NCI-H460 (cell line): ENCODE data around the gene CPB2. TPM values are rescaled to one million over a fixed set of nuclear protein-coding genes. Genes with fewer than 3 reads are reported as not detected.
A peak's percentile ranks its signal among the peaks of the same experiment; 100 is the strongest.

Experiments used
- DNase-seq: peaks from one replicate; pipeline ENCODE4 v3.0.0-alpha.2; 2016; ENCODE audit warnings: low read depth; ENCODE audit errors: extremely low read depth
- total RNA-seq: library from RNA; depleted of rRNA; stranded (reverse); fragments of >200 nt; shearing (Covaris generic); gene quantifications from 2 replicates; pipeline ENCODE4 v1.2.3, GENCODE V29; 2014

The CPB2 gene
- total RNA-seq, 1 experiment from 2014 or later, result not detected

DNA sequence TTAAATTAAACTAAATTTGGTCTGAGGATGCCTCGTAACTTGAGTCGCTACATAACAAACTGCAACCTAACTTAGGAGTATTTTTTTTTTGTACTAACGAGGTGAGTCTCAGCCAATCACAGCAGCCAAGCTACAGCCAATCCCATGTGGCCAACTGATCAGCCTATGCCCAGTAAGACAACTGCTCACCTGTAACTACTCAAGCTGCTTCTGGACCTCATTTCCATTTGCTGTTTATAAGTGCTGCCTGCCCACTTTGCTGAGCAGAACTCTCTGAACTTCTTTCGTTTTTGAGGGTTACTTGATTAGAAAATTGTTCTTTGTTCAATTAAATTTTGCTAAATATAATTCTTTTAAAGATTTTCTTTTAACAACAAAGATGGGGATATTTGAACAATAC lies 3.8 kb downstream of the CPB2 start:
- DNase-seq, result no peak

DNA sequence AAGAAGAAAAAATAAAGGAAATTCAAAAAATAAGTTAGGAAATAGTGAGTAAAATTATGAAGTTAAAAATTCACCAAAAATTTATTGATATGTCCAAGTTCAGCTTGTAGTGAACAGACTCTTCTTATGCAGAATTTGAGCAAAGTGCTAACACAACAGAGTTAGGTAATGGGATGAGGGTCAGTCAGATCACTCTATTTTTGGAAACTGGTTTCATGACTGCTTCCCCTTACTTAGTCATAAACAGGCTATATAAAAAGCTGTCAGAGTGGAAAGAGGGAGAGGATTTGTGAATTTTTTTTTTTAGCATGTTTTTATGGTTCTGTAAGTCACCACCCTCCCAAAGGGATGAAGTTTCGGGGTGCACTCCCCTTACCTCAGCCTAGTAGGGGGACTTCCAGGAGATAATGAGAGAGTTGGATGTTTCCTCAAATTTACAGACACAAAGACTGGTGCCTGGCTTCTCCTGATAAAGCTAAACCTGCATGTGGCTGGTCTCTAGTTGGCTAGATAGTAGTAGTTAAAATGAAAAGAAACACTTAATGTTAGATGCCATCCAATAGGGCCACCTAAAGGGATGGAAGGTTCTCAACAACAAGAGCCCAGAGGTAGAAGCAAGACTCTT lies 4.5 kb downstream of the CPB2 start:
- DNase-seq, result no peak

- no peak for DNase-seq
Observed at GRCh38 chr13:46097663-46098062, 7.2 kb downstream of the CPB2 start.

DNA sequence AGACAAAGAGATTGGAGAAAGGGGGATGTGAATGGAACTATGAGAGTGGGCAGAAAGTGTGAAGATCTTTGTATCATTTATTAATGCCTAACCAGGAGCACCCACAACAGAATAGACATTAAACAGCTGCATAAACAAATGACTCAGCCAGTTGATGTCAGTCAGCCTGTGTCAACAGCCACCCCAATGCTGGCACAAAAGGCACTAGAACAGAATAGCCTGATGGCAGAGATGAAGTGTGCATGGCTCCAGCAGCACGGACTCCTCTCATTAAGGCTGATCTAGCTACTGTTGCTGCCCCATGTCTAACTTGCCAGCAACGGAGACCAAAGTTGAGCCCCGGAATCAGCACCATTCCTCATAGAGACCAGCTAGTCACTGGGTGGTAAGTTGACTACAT lies 7.8 kb downstream of the CPB2 start:
- no peak for DNase-seq

- DNase-seq, result no peak
Observed at GRCh38 chr13:46094478-46094877, 10.4 kb downstream of the CPB2 start.

GRCh38 chr13:46088821-46089562 lies 15.8 kb downstream of the CPB2 start:
- DNase-seq, result no peak

DNA sequence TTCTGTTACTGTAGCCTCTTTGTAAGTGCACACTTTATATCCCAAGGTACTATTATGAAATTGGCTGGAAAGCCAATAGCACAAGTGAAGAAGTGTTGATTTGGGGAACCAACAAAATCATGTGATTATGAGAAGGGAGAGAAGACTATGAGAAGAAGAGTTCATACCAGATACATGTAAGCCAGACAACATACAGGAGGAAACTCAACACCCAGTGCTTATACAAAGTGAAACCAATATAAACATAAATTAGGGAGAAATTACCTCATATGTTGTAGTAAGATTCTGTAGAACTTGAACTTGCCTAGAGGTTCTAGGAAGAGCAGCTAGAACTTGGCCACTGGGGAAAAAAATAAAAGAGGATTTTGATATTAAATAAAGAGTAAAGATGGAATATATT lies 17.4 kb downstream of the CPB2 start:
- DNase-seq, result no peak

- DNase-seq, result no peak
Observed at GRCh38 chr13:46086985-46087384, 17.8 kb downstream of the CPB2 start.

GRCh38 chr13:46086421-46086922 lies 18.4 kb downstream of the CPB2 start:
- no peak for DNase-seq

- no peak for DNase-seq
Observed at GRCh38 chr13:46085737-46086136, 19.1 kb downstream of the CPB2 start.

- no peak for DNase-seq
Observed at GRCh38 chr13:46082324-46082723, 22.5 kb downstream of the CPB2 start.

GRCh38 chr13:46079770-46080169 lies 25.1 kb downstream of the CPB2 start:
- DNase-seq, result no peak

DNA sequence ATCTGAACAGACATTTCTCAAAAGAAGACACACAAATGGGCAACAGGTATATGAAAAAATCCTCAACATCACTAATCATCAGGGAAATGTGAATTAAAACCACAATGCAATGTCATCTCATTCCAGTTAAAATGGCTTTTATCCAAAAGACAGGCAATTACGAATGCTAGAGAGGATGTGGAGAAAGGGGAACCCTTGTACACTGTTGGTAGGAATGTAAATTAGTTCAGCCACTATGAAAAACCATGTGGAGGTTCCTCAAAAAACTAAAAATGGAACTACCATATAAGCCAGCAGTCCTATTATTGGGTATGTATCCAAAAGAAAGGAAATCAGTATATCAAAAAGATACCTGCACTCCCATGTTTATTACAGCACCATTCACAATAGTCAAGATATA lies 27.6 kb downstream of the CPB2 start:
- DNase-seq, result no peak

DNA sequence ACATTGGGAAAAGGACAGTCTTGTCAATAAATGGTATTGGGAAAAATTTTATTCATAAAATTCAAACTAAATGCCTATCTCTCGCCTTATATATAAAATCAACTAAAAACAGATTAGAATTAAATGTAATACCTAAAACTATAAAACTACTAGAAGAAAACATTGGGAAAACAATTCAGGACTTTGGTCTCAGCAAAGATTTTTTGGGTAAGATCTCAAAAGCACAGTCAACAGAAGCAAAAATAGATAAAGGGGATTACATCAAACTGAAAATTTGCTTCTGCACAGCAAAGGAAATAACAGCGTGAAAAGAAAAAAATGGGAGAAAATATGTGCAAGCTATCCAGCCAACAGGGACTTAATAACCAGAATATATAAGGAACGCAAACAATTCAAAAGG lies 28.0 kb downstream of the CPB2 start:
- DNase-seq, result no peak

- no peak for DNase-seq
Observed at GRCh38 chr13:46075811-46076210, 29.0 kb downstream of the CPB2 start.

DNA sequence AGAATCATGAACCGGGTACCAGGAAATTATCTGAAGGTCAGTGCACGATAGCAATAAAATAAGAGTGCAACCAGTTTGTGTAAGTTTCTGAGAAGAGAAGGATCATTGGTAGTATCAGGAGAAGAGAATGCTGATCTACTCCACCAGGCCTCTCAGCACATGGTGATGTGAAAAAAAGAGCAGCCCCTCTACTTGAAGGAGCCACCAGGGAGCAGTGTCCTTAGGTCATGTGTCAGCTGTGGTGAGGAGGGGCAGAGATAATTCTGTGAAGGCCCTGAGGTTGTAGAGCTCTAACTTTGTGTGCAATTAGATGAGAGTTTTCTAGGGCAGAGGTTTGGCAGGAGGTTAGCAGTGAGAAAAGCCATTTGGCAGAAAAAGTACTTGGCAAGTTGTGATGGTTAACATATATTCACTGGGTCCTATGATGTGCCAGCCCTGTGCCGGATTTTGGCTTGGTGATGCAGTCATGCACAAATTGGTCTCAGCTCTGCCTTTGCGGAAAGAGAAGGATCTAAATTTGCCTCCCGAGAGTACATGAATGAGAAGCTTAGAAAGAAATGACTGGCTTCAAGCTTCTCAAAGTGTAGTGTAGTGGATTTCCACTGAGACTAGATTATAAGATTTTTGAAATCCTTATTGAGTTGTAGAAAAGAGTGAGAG lies 33.1 kb downstream of the CPB2 start:
- DNase-seq, result no peak

DNA sequence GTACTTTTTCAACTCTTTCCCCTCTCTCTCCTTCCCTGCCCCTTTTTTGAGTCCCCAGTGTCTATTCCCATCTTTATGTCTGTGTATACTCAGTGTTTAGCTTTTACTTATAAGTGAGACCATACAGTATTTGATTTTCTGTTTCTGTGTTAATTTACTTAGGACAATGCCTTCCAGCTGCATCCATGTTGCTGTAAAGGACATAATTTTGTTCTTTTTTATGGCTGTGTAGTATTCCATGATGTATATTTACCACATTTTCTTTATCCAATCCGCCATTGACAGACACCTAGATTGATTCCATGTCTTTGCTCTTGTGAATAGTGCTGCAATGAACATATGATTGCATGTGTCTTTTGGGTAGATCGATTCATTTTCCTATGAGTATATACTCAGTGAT lies 41.5 kb downstream of the CPB2 start:
- no peak for DNase-seq

GRCh38 chr13:46062185-46062584 lies 42.6 kb downstream of the CPB2 start:
- peak; percentile 37 for DNase-seq

GRCh38 chr13:46059405-46059804 lies 45.4 kb downstream of the CPB2 start:
- no peak for DNase-seq

GRCh38 chr13:46058268-46058667 lies 46.6 kb downstream of the CPB2 start:
- no peak for DNase-seq

DNA sequence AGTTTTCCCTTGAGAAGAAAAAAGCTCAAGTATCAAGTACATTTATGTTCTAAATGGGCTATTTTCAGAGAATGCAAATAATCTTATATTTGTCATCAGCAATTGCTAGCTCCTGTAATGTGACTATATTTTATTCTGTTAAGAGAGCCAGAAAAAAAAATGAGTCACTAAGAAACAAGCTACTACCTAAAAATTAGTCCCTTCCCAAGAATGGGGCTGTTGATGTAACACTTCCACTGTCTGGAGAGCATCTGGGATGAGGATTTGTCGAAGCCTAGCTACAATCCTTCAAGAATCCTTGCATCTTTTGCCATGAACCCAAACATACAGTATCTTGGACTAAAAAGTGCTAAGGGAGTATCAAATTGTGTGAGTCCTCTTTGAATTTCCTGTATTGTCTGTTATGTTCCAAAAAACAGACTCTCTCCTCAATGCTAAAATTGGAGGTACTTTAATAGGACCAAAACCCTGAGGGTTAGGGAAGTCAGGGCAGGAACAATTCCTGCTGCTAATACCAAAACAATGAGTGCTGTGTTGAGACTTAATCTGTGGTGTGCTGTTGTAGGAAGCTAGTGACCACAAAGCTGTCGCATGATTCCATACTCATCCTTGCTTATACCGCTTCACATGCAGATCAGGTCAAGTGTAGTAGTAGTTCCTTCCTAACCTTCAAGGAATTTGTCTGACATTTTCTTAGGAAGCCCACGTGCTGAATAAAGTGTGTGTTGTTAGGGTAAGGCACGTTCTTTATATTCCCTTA lies 47.4 kb downstream of the CPB2 start:
- DNase-seq, result no peak
